ENCODE data around the gene LRRC46. TPM values are rescaled to one million over a fixed set of nuclear protein-coding genes. Genes with fewer than 3 reads are reported as not detected.
A peak's percentile ranks its signal among the peaks of the same experiment; 100 is the strongest.

The LRRC46 gene
- total and polyA plus RNA-seq, 9 of the 15 experiments (the other 6 are each of a cell fraction or from before 2014, with no cell fraction given) = 0.39 to 1.4 (median 0.53) TPM; not detected in 1

- TF ChIP-seq ZNF134 (CRISPR knock-in tag; conservative IDR thresholded peaks at IDR 0.05) = peak; percentile 80
- peak; percentile 100 for TF ChIP-seq CBFA2T3 (IDR thresholded peaks at IDR 0.05)
- no peak for TF ChIP-seq CHD7 (IDR thresholded peaks at IDR 0.05; ENCODE audit: low read depth, low read length)
- peak; percentile 99 for TF ChIP-seq GATA2 (CRISPR knock-in tag; IDR thresholded peaks at IDR 0.05)
- TF ChIP-seq BCL6 (CRISPR knock-in tag; IDR thresholded peaks at IDR 0.05) = peak; percentile 85; the same call in 1 of the 2 replicates
- TF ChIP-seq NRF1 (conservative IDR thresholded peaks at IDR 0.05 in 1 of 2, IDR thresholded peaks at IDR 0.05 in 1 of 2) = peak; percentile 48 to 61; a peak in 3 of 4 replicates
- TF ChIP-seq HDAC2 (IDR thresholded peaks at IDR 0.05) = peak; percentile 97
- TF ChIP-seq ZNF830 (CRISPR knock-in tag; IDR thresholded peaks at IDR 0.05) = no peak
- TF ChIP-seq TRIM24 (IDR thresholded peaks at IDR 0.05) = peak; percentile 97 to 98
- TF ChIP-seq CLOCK (CRISPR knock-in tag; IDR thresholded peaks at IDR 0.05; ENCODE audit: borderline replicate concordance) = no peak
- TF ChIP-seq MNT (conservative IDR thresholded peaks at IDR 0.05) = peak; percentile 65 to 84
- TF ChIP-seq NELFE (IDR thresholded peaks at IDR 0.05; ENCODE audit: insufficient read depth, insufficient read length) = no peak
- no peak for TF ChIP-seq ZBTB8A (IDR thresholded peaks at IDR 0.05; ENCODE audit: partially characterized antibody)
- TF ChIP-seq CBFA2T2 (conservative IDR thresholded peaks at IDR 0.05) = peak; percentile 99
These were observed 35.5 kb downstream of the LRRC46 start (continued) for GRCh38 chr17:47866941-47867340.
